Measurements from ENCODE around the gene OPCML. TPM values are rescaled to one million over a fixed set of nuclear protein-coding genes. Genes with fewer than 3 reads are reported as not detected.

OPCML gene
- total and polyA plus RNA-seq, 4 donors, result under 0.01 to 0.01 TPM; not detected in 2

- TF ChIP-seq RAD21 (IDR thresholded peaks at IDR 0.05), result no peak
- no peak for TF ChIP-seq EGR1 (IDR thresholded peaks at IDR 0.05; ENCODE audit: low read depth in 2 of 2)
- no peak for TF ChIP-seq YY1 (IDR thresholded peaks at IDR 0.05)
- TF ChIP-seq CTCF (IDR thresholded peaks at IDR 0.05; ENCODE audit: low read depth, low read length, missing input control), result no peak
Measured at GRCh38 chr11:132804258-132804657, 728.0 kb downstream of the OPCML start (continued).

- TF ChIP-seq GABPA (IDR thresholded peaks at IDR 0.05 in 1 of 2, conservative IDR thresholded peaks at IDR 0.05 in 1 of 2) (no peak), RXRA (IDR thresholded peaks at IDR 0.05) (no peak), ZBTB33 (IDR thresholded peaks at IDR 0.05) (no peak), RAD21 (IDR thresholded peaks at IDR 0.05) (no peak), YY1 (IDR thresholded peaks at IDR 0.05) (no peak), EGR1 (IDR thresholded peaks at IDR 0.05; ENCODE audit: low read depth in 2 of 2) (no peak), NR2F2 (IDR thresholded peaks at IDR 0.05) (no peak), MAX (IDR thresholded peaks at IDR 0.05) (no peak), HNF4A (conservative IDR thresholded peaks at IDR 0.05) (no peak), SP1 (IDR thresholded peaks at IDR 0.05) (no peak), REST (IDR thresholded peaks at IDR 0.05) (no peak), FOXA1 (IDR thresholded peaks at IDR 0.05) (no peak), FOXA2 (IDR thresholded peaks at IDR 0.05) (no peak), TAF1 (conservative IDR thresholded peaks at IDR 0.05) (no peak)
- TF ChIP-seq, protein P1, sequence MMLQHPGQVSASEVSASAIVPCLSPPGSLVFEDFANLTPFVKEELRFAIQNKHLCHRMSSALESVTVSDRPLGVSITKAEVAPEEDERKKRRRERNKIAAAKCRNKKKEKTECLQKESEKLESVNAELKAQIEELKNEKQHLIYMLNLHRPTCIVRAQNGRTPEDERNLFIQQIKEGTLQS (IDR thresholded peaks at IDR 0.05), result no peak
- DNase-seq (ENCODE audit: low spot score), result no peak
Measured at GRCh38 chr11:132803436-132803835, 728.9 kb downstream of the OPCML start.

More at GRCh38 chr11:132803436-132803835, 728.9 kb downstream of the OPCML start:
- 82% methylated on average over 2 of the region's 2 CpGs for WGBS
- H3K27ac ChIP-seq (ENCODE audit: low read depth in 1 of 2, low read length in 2 of 2), result no peak overlapping the region
- H3K27me3 ChIP-seq (ENCODE audit: control insufficient read depth in 4 of 4, insufficient read depth in 4 of 4, low read length in 3 of 4), result no peaks in the 10 kb centered on the region
- H3K36me3 ChIP-seq (ENCODE audit: control insufficient read depth in 4 of 4, insufficient read depth in 3 of 4, low read depth in 1 of 4, low read length in 3 of 4), result no peaks in the 10 kb centered on the region
- H3K9me3 ChIP-seq (ENCODE audit: control insufficient read depth in 4 of 4, low read length in 3 of 4), result no peaks in the 10 kb centered on the region
- no peaks in the 10 kb centered on the region for H3K4me1 ChIP-seq (ENCODE audit: control insufficient read depth in 4 of 4, insufficient read depth in 4 of 4, low read length in 3 of 4)
- no peak overlapping the region for H3K9ac ChIP-seq (ENCODE audit: low read depth in 1 of 2, low read length in 2 of 2)
- no peak overlapping the region for H3K4me3 ChIP-seq (ENCODE audit: low read depth in 1 of 3, low read length in 3 of 3)
